NCI-H1105 treated with DMSO at 0.1 percent for 48 hours (cell line): Measurements from ENCODE around the gene MGAT1.
A peak's percentile ranks its signal among the peaks of the same experiment; 100 is the strongest.
"Not testable (repeated sequence)": the region's sequence is repeated elsewhere in the genome, so short reads cannot be mapped to it uniquely, and the experiment has no call there.

ENCODE experiments used
- DNase-seq: peaks from one replicate; lab custom pipeline; 2025; lab: John Stamatoyannopoulos, UW

MGAT1 gene

GRCh38 chr5:180785121-180785781 is 17.4 kb downstream of the MGAT1 start:
- DNase-seq, result no peak

- DNase-seq, result peak; percentile 12
Observed at GRCh38 chr5:180784497-180785097, 18.0 kb downstream of the MGAT1 start.

GRCh38 chr5:180783340-180784052 is 19.1 kb downstream of the MGAT1 start:
- DNase-seq, result no peak

GRCh38 chr5:180782748-180783147 is 19.9 kb downstream of the MGAT1 start:
- DNase-seq, result no peak

GRCh38 chr5:180781900-180782326 is 20.7 kb downstream of the MGAT1 start:
- DNase-seq, result not testable (repeated sequence)

- no peak for DNase-seq
Observed at GRCh38 chr5:180779985-180780610, 22.5 kb downstream of the MGAT1 start.

GRCh38 chr5:180777475-180777874 is 25.1 kb downstream of the MGAT1 start:
- no peak for DNase-seq

GRCh38 chr5:180776376-180776775 is 26.2 kb downstream of the MGAT1 start:
- no peak for DNase-seq

- DNase-seq, result no peak
Observed at GRCh38 chr5:180775624-180776023, 27.0 kb downstream of the MGAT1 start.

- no peak for DNase-seq
Observed at GRCh38 chr5:180771839-180772238, 30.8 kb downstream of the MGAT1 start.

- DNase-seq, result no peak
Observed at GRCh38 chr5:180769821-180770220, 32.8 kb downstream of the MGAT1 start.

GRCh38 chr5:180755601-180756000 is 47.0 kb downstream of the MGAT1 start:
- DNase-seq, result no peak

GRCh38 chr5:180744253-180744652 is 58.4 kb downstream of the MGAT1 start:
- DNase-seq, result no peak

- DNase-seq, result no peak
Observed at GRCh38 chr5:180742727-180743126, 59.9 kb downstream of the MGAT1 start.

- DNase-seq, result not testable (repeated sequence)
Observed at GRCh38 chr5:180740953-180741352, 61.7 kb downstream of the MGAT1 start.

- DNase-seq, result no peak
Observed at GRCh38 chr5:180739958-180740357, 62.6 kb downstream of the MGAT1 start, which contains the start of gene OR2Y1. Gene OR2Y1 (minus strand): TSS chr5:180740058. CDS start chr5:180740058, 0 bp downstream.

- no peak for DNase-seq
Observed at GRCh38 chr5:180739271-180739670, 63.3 kb downstream of the MGAT1 start.

- DNase-seq, result no peak
Observed at GRCh38 chr5:180736536-180736935, 66.1 kb downstream of the MGAT1 start.
